ENCODE data around the gene GGT6.
A peak's percentile ranks its signal among the peaks of the same experiment; 100 is the strongest.

GRCh38 chr17:4566785-4567184 lies 6.4 kb upstream of the GGT6 start:
- TF ChIP-seq SMC3 (IDR thresholded peaks at IDR 0.05; ENCODE audit: low read length) (peak; percentile 82), FOXM1 (CRISPR knock-in tag; IDR thresholded peaks at IDR 0.05) (no peak), ZNF253 (CRISPR knock-in tag; IDR thresholded peaks at IDR 0.05; ENCODE audit: borderline replicate concordance) (no peak)
- TF ChIP-seq, protein P1, sequence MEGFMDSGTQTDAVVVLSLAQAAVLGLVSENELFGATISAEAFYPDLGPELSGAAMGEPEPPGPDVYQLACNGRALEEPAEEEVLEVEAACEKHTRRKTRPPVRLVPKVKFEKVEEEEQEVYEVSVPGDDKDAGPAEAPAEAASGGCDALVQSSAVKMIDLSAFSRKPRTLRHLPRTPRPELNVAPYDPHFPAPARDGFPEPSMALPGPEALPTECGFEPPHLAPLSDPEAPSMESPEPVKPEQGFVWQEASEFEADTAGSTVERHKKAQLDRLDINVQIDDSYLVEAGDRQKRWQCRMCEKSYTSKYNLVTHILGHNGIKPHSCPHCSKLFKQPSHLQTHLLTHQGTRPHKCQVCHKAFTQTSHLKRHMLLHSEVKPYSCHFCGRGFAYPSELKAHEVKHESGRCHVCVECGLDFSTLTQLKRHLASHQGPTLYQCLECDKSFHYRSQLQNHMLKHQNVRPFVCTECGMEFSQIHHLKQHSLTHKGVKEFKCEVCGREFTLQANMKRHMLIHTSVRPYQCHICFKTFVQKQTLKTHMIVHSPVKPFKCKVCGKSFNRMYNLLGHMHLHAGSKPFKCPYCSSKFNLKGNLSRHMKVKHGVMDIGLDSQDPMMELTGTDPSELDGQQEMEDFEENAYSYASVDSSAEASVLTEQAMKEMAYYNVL (CRISPR knock-in tag; IDR thresholded peaks at IDR 0.05; ENCODE audit: borderline replicate concordance), result no peak
- TF ChIP-seq, protein P2, sequence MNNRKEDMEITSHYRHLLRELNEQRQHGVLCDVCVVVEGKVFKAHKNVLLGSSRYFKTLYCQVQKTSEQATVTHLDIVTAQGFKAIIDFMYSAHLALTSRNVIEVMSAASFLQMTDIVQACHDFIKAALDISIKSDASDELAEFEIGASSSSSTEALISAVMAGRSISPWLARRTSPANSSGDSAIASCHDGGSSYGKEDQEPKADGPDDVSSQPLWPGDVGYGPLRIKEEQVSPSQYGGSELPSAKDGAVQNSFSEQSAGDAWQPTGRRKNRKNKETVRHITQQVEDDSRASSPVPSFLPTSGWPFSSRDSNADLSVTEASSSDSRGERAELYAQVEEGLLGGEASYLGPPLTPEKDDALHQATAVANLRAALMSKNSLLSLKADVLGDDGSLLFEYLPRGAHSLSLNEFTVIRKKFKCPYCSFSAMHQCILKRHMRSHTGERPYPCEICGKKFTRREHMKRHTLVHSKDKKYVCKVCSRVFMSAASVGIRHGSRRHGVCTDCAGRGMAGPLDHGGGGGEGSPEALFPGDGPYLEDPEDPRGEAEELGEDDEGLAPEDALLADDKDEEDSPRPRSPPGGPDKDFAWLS (CRISPR knock-in tag; IDR thresholded peaks at IDR 0.05; ENCODE audit: borderline replicate concordance), result no peak
- TF ChIP-seq, protein P3, sequence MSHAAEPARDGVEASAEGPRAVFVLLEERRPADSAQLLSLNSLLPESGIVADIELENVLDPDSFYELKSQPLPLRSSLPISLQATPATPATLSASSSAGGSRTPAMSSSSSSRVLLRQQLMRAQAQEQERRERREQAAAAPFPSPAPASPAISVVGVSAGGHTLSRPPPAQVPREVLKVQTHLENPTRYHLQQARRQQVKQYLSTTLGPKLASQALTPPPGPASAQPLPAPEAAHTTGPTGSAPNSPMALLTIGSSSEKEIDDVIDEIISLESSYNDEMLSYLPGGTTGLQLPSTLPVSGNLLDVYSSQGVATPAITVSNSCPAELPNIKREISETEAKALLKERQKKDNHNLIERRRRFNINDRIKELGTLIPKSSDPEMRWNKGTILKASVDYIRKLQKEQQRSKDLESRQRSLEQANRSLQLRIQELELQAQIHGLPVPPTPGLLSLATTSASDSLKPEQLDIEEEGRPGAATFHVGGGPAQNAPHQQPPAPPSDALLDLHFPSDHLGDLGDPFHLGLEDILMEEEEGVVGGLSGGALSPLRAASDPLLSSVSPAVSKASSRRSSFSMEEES (CRISPR knock-in tag; IDR thresholded peaks at IDR 0.05), result no peak
